ENCODE data around the gene ZNF382. TPM values are rescaled to one million over a fixed set of nuclear protein-coding genes. Genes with fewer than 3 reads are reported as not detected.
"Not testable (repeated sequence)": the region's sequence is repeated elsewhere in the genome, so short reads cannot be mapped to it uniquely, and the experiment has no call there.

The ZNF382 gene
- total RNA-seq, result 9.5 and 13.2 TPM in 2 replicates

GRCh38 chr19:36605101-36605876 is at the start of gene ZNF382:
ZNF382 (plus strand) TSS chr19:36605313; CDS start chr19:36609915, 4,602 bp downstream.
- Mint-ChIP-seq H3K27me3 (no peaks in the 10 kb centered on the region), H3K36me3 (ENCODE audit: low read depth) (peaks cover 45% of the 10 kb centered on the region), H3K27ac (peak within 1 kb of the TSS; percentile 98), H3K4me3 (peak within 1 kb of the TSS; percentile 89), H3K9me3 (peaks cover 22% of the 10 kb centered on the region), H3K4me1 (peaks cover 22% of the 10 kb centered on the region)
- DNase-seq, result peak; percentile 96
- intact Hi-C loops (cut with micrococcal nuclease), result loop anchor here (1.0 to 10.0 kb wide), 7 partner anchors 62 to 610 kb away; partner anchors contain the start of genes ZFP14, ZNF383, ZNF461 and ZNF566

GRCh38 chr19:36564391-36564790 is 40.7 kb upstream of the ZNF382 start:
- Mint-ChIP-seq H3K36me3 (ENCODE audit: low read depth) (peaks cover 88% of the 10 kb centered on the region), H3K27ac (no peak overlapping the region), H3K4me1 (no peaks in the 10 kb centered on the region), H3K4me3 (no peak overlapping the region), H3K9me3 (peaks cover 22% of the 10 kb centered on the region), H3K27me3 (no peaks in the 10 kb centered on the region)
- intact Hi-C loops (cut with micrococcal nuclease), result no loop called here
- no peak for DNase-seq

GRCh38 chr19:36572593-36573019 is 32.5 kb upstream of the ZNF382 start:
- Mint-ChIP-seq H3K27ac (peak overlapping the region; percentile 95), H3K36me3 (ENCODE audit: low read depth) (peaks cover 78% of the 10 kb centered on the region), H3K4me3 (peak overlapping the region; percentile 89), H3K27me3 (no peaks in the 10 kb centered on the region), H3K9me3 (peaks cover 23% of the 10 kb centered on the region), H3K4me1 (peaks cover 24% of the 10 kb centered on the region)
- intact Hi-C loops (cut with micrococcal nuclease), result loop anchor here (1.0 to 2.0 kb wide), 7 partner anchors 32 to 357 kb away; partner anchors contain the start of genes ZNF146, ZNF260, ZNF345 and ZNF461
- DNase-seq, result no peak

GRCh38 chr19:36573020-36573894 is 31.9 kb upstream of the ZNF382 start, which contains the start of gene ZNF529:
ZNF529 (minus strand) TSS chr19:36573292; CDS start chr19:36572346, 946 bp downstream.
- Mint-ChIP-seq H3K4me3 (peak within 1 kb of the TSS; percentile 89), H3K27me3 (no peaks in the 10 kb centered on the region), H3K4me1 (peaks cover 24% of the 10 kb centered on the region), H3K27ac (peak within 1 kb of the TSS; percentile 95), H3K36me3 (ENCODE audit: low read depth) (peaks cover 76% of the 10 kb centered on the region), H3K9me3 (peaks cover 19% of the 10 kb centered on the region)
- peak; percentile 97 for DNase-seq
- intact Hi-C loops (cut with micrococcal nuclease), result loop anchor here (1.0 to 2.0 kb wide), 7 partner anchors 31 to 358 kb away; partner anchors contain the start of genes ZNF146, ZNF260, ZNF345 and ZNF461

DNA sequence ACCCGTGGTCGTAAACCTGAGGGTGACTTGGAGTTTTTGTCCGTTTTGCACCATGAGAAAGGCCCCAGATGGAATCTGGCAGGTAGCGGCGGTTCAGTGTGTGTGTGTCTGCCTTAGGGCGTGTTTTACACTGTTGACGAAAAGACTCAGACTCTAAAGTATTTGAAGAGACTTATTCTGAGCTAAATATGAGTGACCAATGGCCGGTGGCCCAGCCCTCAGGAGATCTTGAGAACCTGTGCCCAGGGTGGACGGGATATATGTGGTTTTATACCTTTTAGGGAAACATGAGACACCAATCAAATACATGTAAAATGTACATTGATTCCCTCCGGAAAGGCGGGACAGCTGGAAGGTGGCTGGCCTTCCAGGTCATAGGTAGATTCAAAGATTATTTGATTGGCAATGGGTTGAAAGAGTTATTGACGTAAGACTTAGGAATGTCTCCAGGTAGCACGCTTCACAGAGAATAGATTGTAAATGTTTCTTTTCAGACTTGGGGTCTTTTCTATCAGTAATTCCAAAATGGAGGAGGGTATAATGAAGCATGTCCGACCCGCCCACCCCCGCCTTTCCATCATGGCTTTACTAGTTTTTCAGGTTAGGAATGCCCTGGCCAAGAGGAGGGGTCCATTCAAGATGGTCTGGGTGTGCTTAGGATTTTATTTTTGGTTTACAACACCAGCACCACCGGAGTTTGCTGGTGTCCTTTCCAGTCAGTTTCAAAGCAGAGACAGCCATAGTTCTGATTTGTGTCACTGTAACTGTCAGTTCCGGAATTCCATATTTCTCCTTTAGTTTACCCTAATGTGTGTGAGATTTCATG is 31.0 kb upstream of the ZNF382 start:
- Mint-ChIP-seq H3K9me3 (peaks cover 21% of the 10 kb centered on the region), H3K4me1 (peaks cover 24% of the 10 kb centered on the region), H3K27me3 (no peaks in the 10 kb centered on the region), H3K27ac (peak overlapping the region; percentile 95), H3K4me3 (peak overlapping the region; percentile 89), H3K36me3 (ENCODE audit: low read depth) (peaks cover 74% of the 10 kb centered on the region)
- intact Hi-C loops (cut with micrococcal nuclease), result loop anchor here (1.0 to 2.0 kb wide), 7 partner anchors 30 to 359 kb away; partner anchors contain the start of genes ZNF146, ZNF260, ZNF345 and ZNF461
- no peak for DNase-seq

GRCh38 chr19:36574741-36575140 is 30.4 kb upstream of the ZNF382 start:
- Mint-ChIP-seq H3K27ac (peak overlapping the region; percentile 8), H3K4me1 (peaks cover 24% of the 10 kb centered on the region), H3K4me3 (peak overlapping the region; percentile 89), H3K36me3 (ENCODE audit: low read depth) (peaks cover 74% of the 10 kb centered on the region), H3K9me3 (peaks cover 22% of the 10 kb centered on the region), H3K27me3 (no peaks in the 10 kb centered on the region)
- intact Hi-C loops (cut with micrococcal nuclease), result no loop called here
- DNase-seq, result no peak

DNA sequence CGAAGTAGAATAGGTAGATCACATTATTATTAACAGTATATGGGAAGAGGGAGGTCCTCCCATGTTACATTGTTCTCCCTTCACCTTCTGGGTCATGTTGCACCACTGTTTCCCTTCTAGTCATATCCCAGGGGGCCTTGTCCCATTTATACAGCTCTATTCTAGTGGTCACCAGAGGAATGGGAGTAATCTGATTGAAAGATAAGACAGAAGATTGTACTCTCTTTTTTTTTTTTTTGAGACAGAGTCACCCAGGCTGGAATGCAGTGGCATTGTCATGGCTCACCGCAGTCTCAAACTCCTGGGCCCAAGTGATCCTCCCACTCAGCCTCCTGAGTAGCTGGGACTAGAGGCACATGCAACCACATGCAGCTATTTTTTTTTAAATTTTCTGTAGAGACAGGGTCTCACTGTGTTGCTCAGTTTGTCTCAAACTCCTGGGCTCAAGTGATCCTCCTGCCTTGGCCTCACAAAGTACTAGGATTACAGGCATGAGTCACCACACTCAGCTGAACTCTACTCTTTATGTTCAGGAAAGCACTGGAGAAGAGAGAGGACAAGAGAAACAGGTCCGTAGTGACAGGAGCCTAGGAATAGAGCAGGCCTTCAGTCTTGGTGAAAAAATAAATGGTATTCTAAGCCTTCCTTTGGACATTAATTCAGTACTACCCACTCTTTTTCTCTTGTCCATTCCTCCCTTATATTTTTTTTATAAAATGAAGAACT is 27.7 kb upstream of the ZNF382 start:
- Mint-ChIP-seq H3K27me3 (no peaks in the 10 kb centered on the region), H3K4me3 (no peak overlapping the region), H3K27ac (no peak overlapping the region), H3K4me1 (peaks cover 16% of the 10 kb centered on the region), H3K9me3 (peaks cover 29% of the 10 kb centered on the region), H3K36me3 (ENCODE audit: low read depth) (peaks cover 81% of the 10 kb centered on the region)
- no peak for DNase-seq
- intact Hi-C loops (cut with micrococcal nuclease), result no loop called here

DNA sequence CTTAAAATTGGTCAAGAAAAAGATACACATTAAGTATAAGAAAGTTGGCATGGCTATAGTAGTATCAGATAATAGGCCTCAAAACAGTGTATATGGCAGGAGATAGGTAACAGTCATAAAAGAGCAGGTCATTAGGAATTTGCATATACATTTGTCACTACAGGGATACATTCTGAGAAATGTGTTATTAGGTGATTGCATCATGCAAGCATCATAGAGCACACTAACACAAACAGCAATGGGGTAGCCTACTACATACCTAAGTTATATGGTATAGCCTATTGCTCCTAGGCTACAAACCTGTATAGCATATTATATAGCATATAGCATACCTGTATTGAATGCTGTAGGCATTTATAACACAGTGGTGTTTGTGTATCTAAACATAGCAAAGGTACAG is 25.9 kb upstream of the ZNF382 start:
- H3K27me3 Mint-ChIP-seq, result no peaks in the 10 kb centered on the region
- peaks cover 33% of the 10 kb centered on the region for H3K9me3 Mint-ChIP-seq
- H3K4me1 Mint-ChIP-seq, result peaks cover 10% of the 10 kb centered on the region
- H3K36me3 Mint-ChIP-seq (ENCODE audit: low read depth), result peaks cover 81% of the 10 kb centered on the region
- no peak for DNase-seq
- H3K27ac Mint-ChIP-seq, result no peak overlapping the region
- H3K4me3 Mint-ChIP-seq, result no peak overlapping the region
- intact Hi-C loops (cut with micrococcal nuclease), result no loop called here

DNA sequence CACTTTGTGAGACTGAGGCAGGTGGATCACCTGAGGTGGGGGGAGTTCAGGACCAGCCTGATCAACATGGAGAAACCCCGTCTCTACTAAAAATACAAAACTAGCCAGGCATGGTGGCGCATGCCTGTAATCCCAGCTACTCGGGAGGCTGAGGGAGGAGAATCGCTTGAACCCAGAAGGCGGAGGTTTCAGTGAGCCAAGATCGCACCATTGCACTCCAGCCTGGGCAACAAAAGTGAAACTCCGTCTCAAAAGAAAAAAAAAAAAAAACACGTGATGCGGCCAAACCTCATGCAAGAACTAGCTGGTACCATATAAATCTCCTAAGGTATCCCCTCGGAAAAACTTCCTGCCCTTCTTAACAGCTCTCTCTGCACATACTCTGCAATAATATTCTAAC is 2.4 kb upstream of the ZNF382 start:
- not testable (repeated sequence) for H3K4me3 Mint-ChIP-seq, H3K27ac Mint-ChIP-seq, DNase-seq, H3K27me3 Mint-ChIP-seq
- Mint-ChIP-seq H3K4me1 (peaks cover 20% of the 10 kb centered on the region), H3K36me3 (ENCODE audit: low read depth) (peaks cover 25% of the 10 kb centered on the region), H3K9me3 (peaks cover 10% of the 10 kb centered on the region)
- intact Hi-C loops (cut with micrococcal nuclease), result loop anchor here (10.0 kb wide), 1 partner anchor 612 kb away; the partner anchor contains the start of genes ZNF383 and ZNF585B

GRCh38 chr19:36604656-36605100 is 435 bp upstream of the ZNF382 start:
- DNase-seq, result peak; percentile 94
- H3K36me3 Mint-ChIP-seq (ENCODE audit: low read depth), result peaks cover 41% of the 10 kb centered on the region
- peak overlapping the region; percentile 98 for H3K27ac Mint-ChIP-seq
- H3K27me3 Mint-ChIP-seq, result no peaks in the 10 kb centered on the region
- H3K9me3 Mint-ChIP-seq, result peaks cover 22% of the 10 kb centered on the region
- peaks cover 22% of the 10 kb centered on the region for H3K4me1 Mint-ChIP-seq
- intact Hi-C loops (cut with micrococcal nuclease), result loop anchor here (1.0 to 10.0 kb wide), 10 partner anchors 31 to 610 kb away; partner anchors contain the start of genes ZFP14, ZNF260, ZNF383 and ZNF461
- peak overlapping the region; percentile 89 for H3K4me3 Mint-ChIP-seq

GRCh38 chr19:36605877-36606478 is 865 bp downstream of the ZNF382 start:
- DNase-seq, result no peak
- H3K9me3 Mint-ChIP-seq, result peaks cover 22% of the 10 kb centered on the region
- H3K27me3 Mint-ChIP-seq, result no peaks in the 10 kb centered on the region
- H3K27ac Mint-ChIP-seq, result peak overlapping the region; percentile 98
- H3K4me1 Mint-ChIP-seq, result peaks cover 22% of the 10 kb centered on the region
- peaks cover 51% of the 10 kb centered on the region for H3K36me3 Mint-ChIP-seq (ENCODE audit: low read depth)
- intact Hi-C loops (cut with micrococcal nuclease), result loop anchor here (1.0 to 10.0 kb wide), 7 partner anchors 61 to 609 kb away; partner anchors contain the start of genes ZFP14, ZNF383, ZNF461 and ZNF566
- peak overlapping the region; percentile 89 for H3K4me3 Mint-ChIP-seq

DNA sequence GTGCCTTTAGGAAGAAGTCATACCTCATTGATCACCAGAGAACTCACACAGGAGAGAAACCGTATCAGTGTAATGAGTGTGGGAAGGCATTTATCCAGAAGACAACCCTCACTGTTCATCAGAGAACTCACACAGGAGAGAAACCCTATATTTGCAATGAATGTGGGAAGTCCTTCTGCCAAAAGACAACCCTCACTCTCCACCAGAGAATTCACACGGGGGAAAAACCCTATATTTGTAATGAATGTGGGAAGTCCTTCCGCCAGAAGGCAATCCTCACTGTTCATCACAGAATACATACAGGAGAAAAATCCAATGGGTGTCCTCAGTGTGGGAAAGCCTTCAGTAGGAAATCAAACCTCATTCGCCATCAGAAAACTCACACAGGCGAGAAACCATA is 21.9 kb downstream of the ZNF382 start:
- H3K27me3 Mint-ChIP-seq, result no peaks in the 10 kb centered on the region
- peaks cover 31% of the 10 kb centered on the region for H3K9me3 Mint-ChIP-seq
- DNase-seq, result no peak
- no peak overlapping the region for H3K4me3 Mint-ChIP-seq
- H3K27ac Mint-ChIP-seq, result no peak overlapping the region
- peaks cover 48% of the 10 kb centered on the region for H3K36me3 Mint-ChIP-seq (ENCODE audit: low read depth)
- intact Hi-C loops (cut with micrococcal nuclease), result no loop called here
- H3K4me1 Mint-ChIP-seq, result no peaks in the 10 kb centered on the region
